ENCODE results near the gene ASCL2. TPM values are rescaled to one million over a fixed set of nuclear protein-coding genes. Genes with fewer than 3 reads are reported as not detected.

ASCL2 gene
- total RNA-seq, 4 donors from 2014 or later = 0.24 to 2.6 TPM; not detected in 2

GRCh38 chr11:2307501-2308331, 37.3 kb upstream of the ASCL2 start:
- ATAC-seq (ENCODE audit: low FRiP score) (no peak), DNase-seq (ENCODE audit: low spot score) (no peak)
- no peak for TF ChIP-seq CTCF (IDR thresholded peaks at IDR 0.05)

- DNase-seq (ENCODE audit: low spot score) (no peak), ATAC-seq (ENCODE audit: low FRiP score) (peak; percentile 12)
- no peak for TF ChIP-seq CTCF (IDR thresholded peaks at IDR 0.05)
Observed at GRCh38 chr11:2306877-2307500, 36.6 kb upstream of the ASCL2 start.

- TF ChIP-seq CTCF (IDR thresholded peaks at IDR 0.05) = no peak
- peak; percentile 45 for ATAC-seq (ENCODE audit: low FRiP score)
Observed at GRCh38 chr11:2306452-2306823, 36.0 kb upstream of the ASCL2 start.

GRCh38 chr11:2305788-2306451, 35.5 kb upstream of the ASCL2 start:
- no peak for TF ChIP-seq CTCF (IDR thresholded peaks at IDR 0.05)
- DNase-seq (ENCODE audit: low spot score) (peak; percentile 23), ATAC-seq (ENCODE audit: low FRiP score) (no peak)

More at GRCh38 chr11:2306452-2306823, 36.0 kb upstream of the ASCL2 start:
- no peak for DNase-seq (ENCODE audit: low spot score)

GRCh38 chr11:2305140-2305778, 34.9 kb upstream of the ASCL2 start:
- DNase-seq (ENCODE audit: low spot score) (peak; percentile 86), ATAC-seq (ENCODE audit: low FRiP score) (peak; percentile 58)
- peak in 2 of 3 donors; percentile 32 to 87 for TF ChIP-seq CTCF (IDR thresholded peaks at IDR 0.05)

- no peak for ATAC-seq (ENCODE audit: low FRiP score)
- no peak for TF ChIP-seq CTCF (IDR thresholded peaks at IDR 0.05)
- DNase-seq (ENCODE audit: low spot score) = peak; percentile 21
Observed at GRCh38 chr11:2304506-2305139, 34.2 kb upstream of the ASCL2 start.
